OCI-M1 (cell line): Measurements from ENCODE around the gene H2BK1.

ENCODE experiments used
- DNase-seq: peaks from one replicate; lab custom pipeline; 2025; lab: John Stamatoyannopoulos, UW

H2BK1 gene

DNA sequence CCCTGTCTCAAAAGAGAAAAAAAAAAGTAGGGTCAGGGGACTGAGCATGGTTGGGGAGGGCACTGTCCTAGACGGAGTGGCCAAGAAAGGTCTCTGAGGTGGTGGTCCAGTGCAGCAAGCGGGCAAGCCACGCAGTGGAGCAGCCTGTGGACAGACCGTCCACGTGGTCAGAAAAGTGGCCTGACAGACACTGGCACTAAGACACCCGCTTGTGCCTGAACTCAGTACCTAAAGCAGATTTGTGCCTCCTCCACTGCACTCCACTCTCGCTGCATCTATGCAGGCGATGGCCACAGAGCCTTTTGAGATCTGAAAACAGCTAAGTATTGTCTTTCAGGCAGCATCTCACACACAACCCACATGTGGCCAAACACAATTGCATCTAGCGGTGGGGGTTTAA is 32.1 kb downstream of the H2BK1 start:
- no peak for DNase-seq

DNA sequence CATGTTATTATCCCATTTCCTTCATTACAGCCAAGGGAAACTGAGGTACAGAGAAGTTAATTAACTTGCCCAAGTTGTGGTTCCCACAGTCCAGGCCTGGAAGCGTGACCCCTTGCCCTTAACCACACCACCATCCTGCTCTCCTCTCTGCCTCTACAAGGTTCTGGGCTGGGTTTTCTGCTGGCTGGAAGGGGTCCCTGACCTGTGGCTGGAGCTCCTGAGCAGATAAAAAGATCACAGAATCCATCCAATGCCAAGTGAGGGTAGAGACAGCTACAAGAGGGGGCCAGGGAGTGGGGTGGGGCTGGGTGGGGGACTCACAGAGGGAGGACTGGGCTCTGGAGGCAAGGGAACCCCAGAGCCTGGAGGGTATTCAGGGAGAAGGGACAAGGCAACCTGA is 33.0 kb downstream of the H2BK1 start:
- DNase-seq: no peak

DNA sequence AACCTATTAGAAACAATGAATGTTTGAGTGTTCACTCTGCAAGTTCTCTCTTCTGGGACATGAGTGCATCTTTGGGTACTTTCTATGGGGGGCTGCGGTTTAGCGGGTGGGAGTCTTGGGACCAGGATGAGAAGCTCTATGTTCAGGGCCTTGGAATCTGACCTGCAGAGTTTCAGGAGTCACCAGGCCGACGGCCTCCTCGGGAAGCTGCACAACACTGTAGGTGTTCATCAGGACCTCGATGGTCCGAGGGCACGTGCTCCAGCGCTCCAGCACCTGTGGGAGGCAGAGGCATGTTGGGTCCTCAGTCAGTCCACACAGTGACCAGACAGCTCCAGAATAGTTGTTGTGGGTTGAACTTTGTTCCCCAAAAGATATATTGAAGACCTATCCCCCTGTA is 33.9 kb downstream of the H2BK1 start:
- DNase-seq: no peak

GRCh38 chr7:151175793-151176311 is 34.4 kb downstream of the H2BK1 start:
- DNase-seq: no peak

DNA sequence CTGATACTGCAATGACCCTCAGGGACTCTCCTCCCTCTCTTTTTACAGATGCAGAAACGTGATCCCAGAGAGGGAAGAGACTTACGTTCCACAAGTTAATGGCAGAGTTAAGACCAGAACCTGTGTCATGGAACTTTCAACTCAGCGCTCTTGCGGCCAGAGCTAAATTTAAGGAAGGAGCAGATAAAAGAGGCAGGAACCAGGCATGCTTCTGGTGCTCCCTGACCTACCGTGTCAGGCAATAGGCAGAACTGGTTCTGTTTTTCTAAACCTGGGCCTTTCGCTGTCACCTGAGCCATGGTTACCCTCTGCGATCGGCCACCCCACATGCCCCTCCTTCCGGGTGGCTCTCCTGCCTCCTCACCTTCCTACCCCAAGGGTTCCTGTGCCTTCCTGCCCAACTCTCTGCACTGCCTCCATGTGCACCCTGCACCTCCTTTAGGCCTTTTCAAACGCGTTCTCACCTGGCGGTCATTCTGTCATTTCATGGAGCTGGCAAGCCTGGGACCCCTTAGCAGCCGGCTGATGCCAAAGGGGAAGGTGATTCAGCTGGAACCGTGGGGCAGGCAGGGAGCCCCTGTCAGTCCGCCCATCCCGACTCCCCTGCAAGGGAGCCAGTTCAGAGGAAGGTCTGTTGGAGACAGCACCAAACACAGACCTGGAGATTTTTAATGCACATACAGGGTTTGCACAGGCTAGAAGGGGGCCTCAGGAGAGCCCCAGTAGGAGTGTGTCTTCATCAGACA is 35.1 kb downstream of the H2BK1 start:
- DNase-seq: no peak

DNA sequence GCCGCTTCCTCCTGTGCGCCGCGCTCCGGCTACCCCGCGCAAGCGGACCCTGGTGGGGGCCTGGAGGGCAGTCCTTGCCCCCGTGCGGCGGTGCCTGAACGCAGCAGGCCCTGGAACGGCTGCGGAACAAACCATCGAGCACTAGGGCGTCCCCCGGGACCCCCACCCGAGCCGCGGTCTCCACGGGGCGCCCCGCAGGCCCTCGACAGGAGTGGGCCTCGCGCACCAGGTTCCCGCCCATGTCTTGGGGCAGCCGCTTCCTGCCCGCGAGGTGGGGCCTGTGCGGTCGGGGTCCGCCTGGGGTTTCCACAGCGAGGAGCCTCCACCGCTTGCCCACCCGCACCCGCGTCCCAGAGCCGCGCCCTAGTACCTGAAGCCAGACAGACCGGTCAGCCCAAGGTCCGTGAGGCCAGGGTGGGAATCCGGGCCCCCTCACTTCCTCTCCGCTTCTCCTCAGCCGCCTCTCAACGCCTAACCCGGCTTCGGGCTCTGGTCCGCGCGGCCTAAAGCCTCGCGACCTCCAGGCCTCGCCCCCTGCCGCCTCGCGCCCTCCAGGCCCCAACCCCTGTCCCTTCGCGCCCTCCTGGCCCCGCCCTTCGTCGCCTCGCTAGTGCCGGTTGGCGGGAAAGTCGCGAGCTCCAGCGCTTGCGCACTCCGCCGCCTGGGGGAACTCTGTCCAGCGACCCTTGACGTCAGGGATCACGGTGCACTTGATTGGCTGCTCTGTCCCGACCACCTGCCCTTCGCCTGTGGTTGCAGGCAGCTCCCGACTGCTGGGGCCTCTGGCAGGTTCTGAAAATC is 35.8 kb downstream of the H2BK1 start:
- no peak for DNase-seq

- DNase-seq: no peak
Measured at GRCh38 chr7:151173386-151174245, 36.7 kb downstream of the H2BK1 start.

- DNase-seq: peak; percentile 74
Measured at GRCh38 chr7:151172273-151173141, 37.8 kb downstream of the H2BK1 start.

GRCh38 chr7:151168787-151169162 is 41.5 kb downstream of the H2BK1 start:
- DNase-seq: no peak

DNA sequence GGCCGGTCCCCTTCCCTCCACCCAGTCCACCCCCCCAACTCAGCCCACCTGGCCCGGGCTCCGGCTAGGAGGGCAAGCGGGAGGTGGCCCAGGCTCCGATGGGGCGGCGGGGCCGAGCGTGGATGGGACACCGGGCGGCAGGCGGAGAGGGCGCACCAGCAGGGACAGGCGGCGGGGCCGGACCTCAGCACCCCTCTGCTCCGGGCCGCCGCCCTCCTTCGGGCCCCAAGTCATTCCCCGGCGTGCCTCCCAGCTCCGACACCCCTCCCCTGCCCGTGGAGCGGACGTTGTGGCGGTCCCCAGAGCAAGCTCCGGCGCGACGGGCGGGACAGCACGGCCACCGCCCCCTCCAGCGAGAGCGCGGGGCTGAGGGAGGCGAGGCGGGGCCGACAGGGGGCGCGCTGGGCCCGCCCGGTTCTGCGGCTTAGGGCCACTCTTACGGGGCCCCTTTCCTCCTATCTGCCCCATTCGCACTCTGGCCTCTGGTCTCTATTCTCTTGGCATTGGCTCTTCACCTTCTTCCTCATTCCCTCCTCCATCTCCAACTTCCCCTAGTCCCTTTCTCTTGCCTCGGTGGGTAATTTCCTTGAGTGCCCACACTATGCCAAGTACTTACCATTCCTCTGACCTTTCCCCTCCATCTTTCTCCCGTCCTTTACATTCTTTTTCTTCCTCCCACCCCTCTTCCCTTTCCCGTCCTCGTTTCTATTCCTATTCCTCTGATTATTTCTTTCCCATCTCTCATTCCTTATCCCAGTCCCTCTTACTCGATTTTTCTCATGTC is 42.1 kb downstream of the H2BK1 start:
- peak; percentile 60 for DNase-seq

DNA sequence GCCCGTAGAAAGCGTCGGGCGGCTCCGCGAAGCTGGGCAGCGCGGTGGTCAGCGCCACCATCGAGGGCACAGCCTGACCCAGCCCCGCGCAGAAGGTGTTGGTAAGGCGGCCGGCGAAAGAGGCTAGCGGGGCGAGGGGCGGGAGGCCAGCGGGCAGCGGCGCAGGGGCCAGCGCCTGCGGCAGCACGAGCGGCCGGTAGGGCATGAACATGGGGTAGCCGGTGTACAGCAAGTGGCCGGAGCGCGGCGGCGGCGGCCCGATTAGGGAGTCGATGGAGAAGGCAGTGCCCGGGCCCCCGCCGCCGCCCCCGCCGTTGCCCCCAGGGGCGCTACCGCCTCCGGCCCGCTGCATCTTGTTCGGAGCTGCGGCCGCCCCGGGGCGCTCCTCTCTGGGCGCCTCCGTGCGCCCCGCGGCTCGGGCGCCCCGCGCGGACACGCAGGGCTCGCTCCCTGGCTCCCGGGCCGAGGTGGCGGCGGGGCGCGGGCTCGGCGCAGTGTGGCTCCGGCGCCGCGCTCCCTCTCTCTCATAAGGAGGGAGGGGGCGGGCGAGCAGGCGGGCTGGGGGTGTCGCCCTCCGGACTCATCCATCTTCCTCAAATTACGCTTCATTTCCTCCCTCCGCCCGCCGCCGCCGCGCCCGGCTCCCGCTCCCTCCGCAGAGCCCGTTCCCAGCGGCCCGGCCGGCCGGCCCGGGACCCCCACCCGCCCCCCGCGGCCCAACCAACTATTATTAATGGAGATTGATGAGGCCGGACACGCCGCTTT is 42.9 kb downstream of the H2BK1 start, which contains the start of gene GBX1:
Gene GBX1, minus strand, starts transcription at position 498 of the 765 bp plus-strand sequence. Its CDS starts 146 bp downstream, at position 352.
- no peak for DNase-seq

DNA sequence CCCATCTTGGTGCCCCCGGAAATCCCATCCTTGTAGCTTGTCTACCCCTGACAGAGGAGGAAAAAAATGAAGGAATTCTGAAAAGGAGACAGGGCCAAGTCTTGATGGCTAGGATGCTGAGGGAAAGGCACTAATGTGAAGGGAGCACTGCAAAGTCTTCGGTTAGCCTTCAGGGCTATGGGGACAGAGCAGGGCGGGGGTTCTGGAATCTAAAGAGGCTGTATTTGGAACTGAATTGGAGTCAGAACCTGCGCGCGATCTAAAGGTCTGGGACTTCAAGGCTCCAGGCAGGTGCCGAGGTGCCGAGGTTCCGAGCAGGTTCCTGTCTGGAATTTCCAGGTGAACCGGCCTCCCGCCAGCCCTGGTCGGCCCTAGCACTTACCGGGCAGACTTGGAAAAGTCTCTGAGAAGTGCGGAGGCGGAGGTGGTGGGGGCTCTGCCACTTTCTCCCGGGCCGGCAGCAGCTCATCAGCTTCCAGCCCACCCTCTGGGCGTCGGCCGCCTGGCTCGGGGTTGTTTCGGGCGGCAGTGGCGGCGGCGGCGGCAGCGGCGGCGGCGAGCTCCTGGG is 43.6 kb downstream of the H2BK1 start:
- no peak for DNase-seq

DNA sequence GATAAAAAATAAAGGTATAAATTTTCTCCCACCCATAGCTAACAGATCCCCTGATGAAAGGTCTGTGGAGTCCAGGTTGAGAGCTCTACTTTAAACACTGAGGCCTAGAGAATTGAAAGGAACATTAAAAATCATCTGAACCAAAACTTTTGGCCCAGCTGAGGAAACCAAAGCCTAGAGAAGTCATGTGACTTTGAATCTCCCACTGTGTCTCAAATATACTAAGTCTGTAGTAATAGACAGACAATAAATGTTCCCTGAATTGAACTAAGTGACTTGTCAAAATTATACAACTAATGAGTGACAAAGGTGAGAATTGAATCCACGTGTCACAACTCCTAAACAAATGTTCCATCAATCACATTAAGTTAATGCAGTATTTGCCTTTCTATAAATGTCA is 48.5 kb downstream of the H2BK1 start:
- no peak for DNase-seq
